SK-N-SH treated with all-trans-retinoic acid at 6 μM for 48 hours (cell line): ENCODE measurements around the gene RREB1.

Source experiments
- ATAC-seq: fragments of 200-7000 bp; cut with Tn5 transposase; 3 replicates; pipeline ENCODE4 v1.9.1; 2020; ENCODE audit warnings: mild to moderate bottlenecking, moderate library complexity
- ARNTL ChIP-seq: fragments of 450-650 bp; formaldehyde crosslinking; IDR thresholded peaks from 2 replicates; pipeline ENCODE4 v1.5.0; 2020; ENCODE audit warnings: low read depth, mild to moderate bottlenecking, moderate library complexity, borderline replicate concordance
- BACH2 ChIP-seq: fragments of 250-450 bp; sonication (Bioruptor Pico); IDR thresholded peaks from 2 replicates; pipeline ENCODE4 v1.9.0; 2021; ENCODE audit warnings: mild to moderate bottlenecking, borderline replicate concordance
- CSDC2 ChIP-seq: fragments of 250-450 bp; sonication (Bioruptor Pico); IDR thresholded peaks from 2 replicates; pipeline ENCODE4 v1.5.0; 2020; ENCODE audit warnings: mild to moderate bottlenecking, moderate library complexity
- CSRNP3 ChIP-seq: fragments of 250-450 bp; sonication (Bioruptor Pico); IDR thresholded peaks from 2 replicates; pipeline ENCODE4 v1.5.1; 2021; ENCODE audit warnings: mild to moderate bottlenecking, moderate library complexity
- ESRRG ChIP-seq: fragments of 250-450 bp; sonication (Bioruptor Pico); IDR thresholded peaks from 2 replicates; pipeline ENCODE4 v1.6.1; 2021; ENCODE audit warnings: mild to moderate bottlenecking
- GLIS3 ChIP-seq: fragments of 250-450 bp; sonication (Bioruptor Pico); IDR thresholded peaks from 2 replicates; pipeline ENCODE4 v1.5.0; 2020; ENCODE audit warnings: mild to moderate bottlenecking, moderate library complexity
- OSR1 ChIP-seq: fragments of 250-450 bp; sonication (Bioruptor Pico); IDR thresholded peaks from 2 replicates; pipeline ENCODE4 v1.8.0; 2022; ENCODE audit warnings: moderate library complexity, mild to moderate bottlenecking, inconsistent platforms
- PATZ1 ChIP-seq: fragments of 250-450 bp; sonication (Bioruptor Pico); IDR thresholded peaks from 2 replicates; pipeline ENCODE4 v1.8.0; 2020; ENCODE audit warnings: mild to moderate bottlenecking, moderate library complexity, borderline replicate concordance
- POU6F1 ChIP-seq: fragments of 250-450 bp; sonication (Bioruptor Pico); IDR thresholded peaks from 2 replicates; pipeline ENCODE4 v1.8.0; 2021; ENCODE audit warnings: low read depth, mild to moderate bottlenecking, moderate library complexity, borderline replicate concordance
- PPARA ChIP-seq: fragments of 250-450 bp; sonication (Bioruptor Pico); IDR thresholded peaks from 2 replicates; pipeline ENCODE4 v1.5.0; 2020; ENCODE audit warnings: mild to moderate bottlenecking, borderline replicate concordance
- RARB ChIP-seq: fragments of 250-450 bp; sonication (Bioruptor Pico); IDR thresholded peaks from 2 replicates; pipeline ENCODE4 v1.8.0; 2021; ENCODE audit warnings: mild to moderate bottlenecking, moderate library complexity
- SNAI2 ChIP-seq: fragments of 250-450 bp; sonication (Bioruptor Pico); IDR thresholded peaks from 2 replicates; pipeline ENCODE4 v1.5.0; 2020; ENCODE audit warnings: mild to moderate bottlenecking, moderate library complexity
- TCF4 ChIP-seq: fragments of 250-450 bp; sonication (Bioruptor Pico); IDR thresholded peaks from 2 replicates; pipeline ENCODE4 v1.8.0; 2021; ENCODE audit warnings: mild to moderate bottlenecking, moderate library complexity, borderline replicate concordance
- TOX ChIP-seq: fragments of 250-450 bp; sonication (Bioruptor Pico); IDR thresholded peaks from 2 replicates; pipeline ENCODE4 v1.8.0; 2021; ENCODE audit warnings: mild to moderate bottlenecking, moderate library complexity, borderline replicate concordance
- TSHZ2 ChIP-seq: fragments of 250-450 bp; sonication (Bioruptor Pico); IDR thresholded peaks from 2 replicates; pipeline ENCODE4 v1.5.0; 2020; ENCODE audit warnings: mild to moderate bottlenecking, moderate library complexity
- ZC3H10 ChIP-seq: fragments of 250-450 bp; sonication (Bioruptor Pico); IDR thresholded peaks from 2 replicates; pipeline ENCODE4 v1.5.1; 2021; ENCODE audit warnings: mild to moderate bottlenecking, moderate library complexity
- ZFP3 ChIP-seq: fragments of 250-450 bp; sonication (Bioruptor Pico); IDR thresholded peaks from 2 replicates; pipeline ENCODE4 v1.5.0; 2020; ENCODE audit warnings: mild to moderate bottlenecking, moderate library complexity
- ZFP30 ChIP-seq: fragments of 450-650 bp; formaldehyde crosslinking; IDR thresholded peaks from 2 replicates; pipeline ENCODE4 v1.5.0; 2022; ENCODE audit warnings: mild to moderate bottlenecking, moderate library complexity
- ZNF565 ChIP-seq: fragments of 450-650 bp; formaldehyde crosslinking; conservative IDR thresholded peaks from 2 replicates; pipeline ENCODE4 v1.5.0; 2020; ENCODE audit warnings: low read depth, mild to moderate bottlenecking, moderate library complexity
- ZNF70 ChIP-seq: fragments of 450-650 bp; formaldehyde crosslinking; IDR thresholded peaks from 2 replicates; pipeline ENCODE4 v1.5.0; 2020; ENCODE audit warnings: mild to moderate bottlenecking, moderate library complexity
- ZNF8 ChIP-seq: fragments of 450-650 bp; formaldehyde crosslinking; IDR thresholded peaks from 2 replicates; pipeline ENCODE4 v1.5.0; 2020; ENCODE audit warnings: mild to moderate bottlenecking, moderate library complexity

Gene RREB1

GRCh38 chr6:7163661-7164071, 55.9 kb downstream of the RREB1 start:
- TF ChIP-seq RARB (CRISPR knock-in tag) = no peak
- TF ChIP-seq ARNTL (CRISPR knock-in tag) = no peak
- TF ChIP-seq TCF4 (CRISPR knock-in tag) = no peak
- no peak for TF ChIP-seq CSRNP3
- no peak for TF ChIP-seq ZC3H10 (CRISPR knock-in tag)
- no peak for TF ChIP-seq TOX (CRISPR knock-in tag)
- TF ChIP-seq BACH2 (CRISPR knock-in tag) = no peak
- no peak for TF ChIP-seq ESRRG (CRISPR knock-in tag)
- no peak for TF ChIP-seq OSR1 (CRISPR knock-in tag)
- TF ChIP-seq PATZ1 (CRISPR knock-in tag) = no peak
- TF ChIP-seq ZNF8 = no peak
- no peak for TF ChIP-seq PPARA (CRISPR knock-in tag)
- TF ChIP-seq ZFP30 (CRISPR knock-in tag) = no peak
- no peak for TF ChIP-seq ZNF70
- TF ChIP-seq TSHZ2 = no peak
- no peak for TF ChIP-seq POU6F1 (CRISPR knock-in tag)
- TF ChIP-seq GLIS3 (CRISPR knock-in tag) = no peak
- TF ChIP-seq CSDC2 (CRISPR knock-in tag) = no peak
- TF ChIP-seq ZFP3 (CRISPR knock-in tag) = no peak
- no peak for TF ChIP-seq ZNF565
- ATAC-seq = no peak

- no peak for TF ChIP-seq ZFP30 (CRISPR knock-in tag)
- no peak for TF ChIP-seq ZC3H10 (CRISPR knock-in tag)
- TF ChIP-seq GLIS3 (CRISPR knock-in tag) = no peak
- no peak for TF ChIP-seq ZFP3 (CRISPR knock-in tag)
- TF ChIP-seq TOX (CRISPR knock-in tag) = no peak
- no peak for TF ChIP-seq SNAI2
- no peak for TF ChIP-seq RARB (CRISPR knock-in tag)
- no peak for TF ChIP-seq PATZ1 (CRISPR knock-in tag)
- TF ChIP-seq TSHZ2 = no peak
- no peak for TF ChIP-seq POU6F1 (CRISPR knock-in tag)
- no peak for ATAC-seq
Measured at GRCh38 chr6:7164536-7165001, 56.8 kb downstream of the RREB1 start.
